ENCODE measurements around the gene DIP2C. TPM values are rescaled to one million over a fixed set of nuclear protein-coding genes. Genes with fewer than 3 reads are reported as not detected.

The DIP2C gene
- total RNA-seq, 1 experiment from 2014 or later = 11.0 TPM

DNA sequence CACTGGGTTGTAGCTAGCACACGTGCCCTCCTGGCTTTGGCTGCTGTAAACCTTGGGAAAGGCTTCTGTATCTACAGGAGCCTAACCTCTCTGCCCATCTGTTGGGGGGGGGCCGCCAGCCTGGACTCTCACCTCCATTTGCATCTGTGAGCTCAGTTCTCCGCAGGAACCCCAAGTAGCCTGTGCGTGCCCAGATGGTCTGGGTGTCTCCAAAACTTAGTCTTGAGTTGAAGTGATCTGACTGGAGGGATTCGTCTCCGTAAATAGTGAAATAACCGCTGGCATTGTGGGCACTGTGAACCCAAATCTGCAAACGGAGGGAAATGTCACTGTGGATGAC lies 406.4 kb downstream of the DIP2C start:
- TF ChIP-seq CTCF (IDR thresholded peaks at IDR 0.05; ENCODE audit: unreplicated experiment) = no peak
- Mint-ChIP-seq H3K27ac (ENCODE audit: unreplicated experiment) (no peak overlapping the region), H3K36me3 (ENCODE audit: insufficient read depth, unreplicated experiment) (peaks cover 7% of the 10 kb centered on the region), H3K27me3 (ENCODE audit: unreplicated experiment) (no peaks in the 10 kb centered on the region), H3K9me3 (ENCODE audit: low read depth, unreplicated experiment) (no peaks in the 10 kb centered on the region), H3K4me3 (ENCODE audit: low read depth, unreplicated experiment) (no peak overlapping the region), H3K4me1 (ENCODE audit: low read depth, unreplicated experiment) (no peaks in the 10 kb centered on the region)
- intact Hi-C loops (cut with micrococcal nuclease; ENCODE audit: unreplicated experiment) = no loop called here
- no peak for DNase-seq
- no TSS peak for BruUV-seq (replicated peaks)
- CTCF ChIA-PET = no interaction called here

- Mint-ChIP-seq H3K36me3 (ENCODE audit: insufficient read depth, unreplicated experiment) (peaks cover 7% of the 10 kb centered on the region), H3K4me1 (ENCODE audit: low read depth, unreplicated experiment) (no peaks in the 10 kb centered on the region), H3K27ac (ENCODE audit: unreplicated experiment) (no peak overlapping the region), H3K27me3 (ENCODE audit: unreplicated experiment) (no peaks in the 10 kb centered on the region), H3K9me3 (ENCODE audit: low read depth, unreplicated experiment) (no peaks in the 10 kb centered on the region), H3K4me3 (ENCODE audit: low read depth, unreplicated experiment) (no peak overlapping the region)
- intact Hi-C loops (cut with micrococcal nuclease; ENCODE audit: unreplicated experiment) = no loop called here
- no TSS peak for BruUV-seq (replicated peaks)
- TF ChIP-seq CTCF (IDR thresholded peaks at IDR 0.05; ENCODE audit: unreplicated experiment) = no peak
- no peak for DNase-seq
- CTCF ChIA-PET = no interaction called here
Measured at GRCh38 chr10:282294-283139, 407.0 kb downstream of the DIP2C start.

DNA sequence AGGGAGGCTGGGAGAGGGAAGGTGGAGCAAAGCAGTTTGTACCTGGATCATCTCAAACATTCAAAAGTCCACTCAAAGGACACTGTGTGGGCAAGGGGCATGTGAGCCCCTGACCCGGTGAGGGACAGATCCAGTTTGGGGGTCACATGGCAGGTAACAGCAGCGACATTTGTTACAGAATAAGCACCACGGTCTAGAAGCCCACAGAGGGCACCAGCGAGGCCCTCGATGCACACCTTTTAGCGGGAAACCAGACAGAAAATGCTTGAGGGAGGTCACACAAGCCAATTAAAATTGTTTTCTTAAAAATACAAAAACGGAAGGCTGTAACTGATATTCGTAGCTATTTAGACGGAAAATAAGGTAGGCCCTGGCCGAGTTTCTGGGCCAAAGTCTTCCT lies 409.8 kb downstream of the DIP2C start:
- no peaks in the 10 kb centered on the region for H3K27me3 Mint-ChIP-seq (ENCODE audit: unreplicated experiment)
- H3K36me3 Mint-ChIP-seq (ENCODE audit: insufficient read depth, unreplicated experiment) = peaks cover 4% of the 10 kb centered on the region
- CTCF ChIA-PET = no interaction called here
- H3K27ac Mint-ChIP-seq (ENCODE audit: unreplicated experiment) = no peak overlapping the region
- H3K4me3 Mint-ChIP-seq (ENCODE audit: low read depth, unreplicated experiment) = no peak overlapping the region
- TF ChIP-seq CTCF (IDR thresholded peaks at IDR 0.05; ENCODE audit: unreplicated experiment) = no peak
- no peaks in the 10 kb centered on the region for H3K9me3 Mint-ChIP-seq (ENCODE audit: low read depth, unreplicated experiment)
- DNase-seq = no peak
- H3K4me1 Mint-ChIP-seq (ENCODE audit: low read depth, unreplicated experiment) = no peaks in the 10 kb centered on the region
- intact Hi-C loops (cut with micrococcal nuclease; ENCODE audit: unreplicated experiment) = no loop called here
- no TSS peak for BruUV-seq (replicated peaks)

DNA sequence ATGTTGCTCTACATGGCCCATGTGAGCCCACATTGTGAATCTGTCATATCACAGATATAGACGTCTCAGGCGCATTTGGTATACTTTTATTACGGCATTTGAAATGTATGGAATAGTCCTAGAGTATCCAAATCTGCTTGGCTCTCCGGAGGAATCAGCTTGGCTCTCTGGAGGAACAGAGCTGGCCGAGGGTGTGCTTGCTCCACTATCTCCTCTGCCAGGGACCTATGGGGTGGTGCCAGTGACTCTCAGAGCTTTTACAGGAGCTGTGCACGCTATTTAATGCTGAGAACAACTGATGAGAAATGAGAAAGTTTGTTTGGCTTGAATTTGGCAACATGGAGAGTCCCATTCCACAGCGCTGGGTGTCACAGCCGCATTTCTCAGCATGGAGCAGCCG lies 410.2 kb downstream of the DIP2C start:
- CTCF ChIA-PET = no interaction called here
- H3K36me3 Mint-ChIP-seq (ENCODE audit: insufficient read depth, unreplicated experiment) = peaks cover 4% of the 10 kb centered on the region
- no peak overlapping the region for H3K4me3 Mint-ChIP-seq (ENCODE audit: low read depth, unreplicated experiment)
- no peaks in the 10 kb centered on the region for H3K9me3 Mint-ChIP-seq (ENCODE audit: low read depth, unreplicated experiment)
- no peak overlapping the region for H3K27ac Mint-ChIP-seq (ENCODE audit: unreplicated experiment)
- no peak for TF ChIP-seq CTCF (IDR thresholded peaks at IDR 0.05; ENCODE audit: unreplicated experiment)
- no peak for DNase-seq
- H3K27me3 Mint-ChIP-seq (ENCODE audit: unreplicated experiment) = no peaks in the 10 kb centered on the region
- H3K4me1 Mint-ChIP-seq (ENCODE audit: low read depth, unreplicated experiment) = no peaks in the 10 kb centered on the region
- no TSS peak for BruUV-seq (replicated peaks)
- intact Hi-C loops (cut with micrococcal nuclease; ENCODE audit: unreplicated experiment) = no loop called here

All from Calu3 (cell line).